ENCODE measurements around the gene FAM43B. TPM values are rescaled to one million over a fixed set of nuclear protein-coding genes. Genes with fewer than 3 reads are reported as not detected.

Gene FAM43B
- total RNA-seq, 1 donor from 2014 or later = 1.9 TPM

DNA sequence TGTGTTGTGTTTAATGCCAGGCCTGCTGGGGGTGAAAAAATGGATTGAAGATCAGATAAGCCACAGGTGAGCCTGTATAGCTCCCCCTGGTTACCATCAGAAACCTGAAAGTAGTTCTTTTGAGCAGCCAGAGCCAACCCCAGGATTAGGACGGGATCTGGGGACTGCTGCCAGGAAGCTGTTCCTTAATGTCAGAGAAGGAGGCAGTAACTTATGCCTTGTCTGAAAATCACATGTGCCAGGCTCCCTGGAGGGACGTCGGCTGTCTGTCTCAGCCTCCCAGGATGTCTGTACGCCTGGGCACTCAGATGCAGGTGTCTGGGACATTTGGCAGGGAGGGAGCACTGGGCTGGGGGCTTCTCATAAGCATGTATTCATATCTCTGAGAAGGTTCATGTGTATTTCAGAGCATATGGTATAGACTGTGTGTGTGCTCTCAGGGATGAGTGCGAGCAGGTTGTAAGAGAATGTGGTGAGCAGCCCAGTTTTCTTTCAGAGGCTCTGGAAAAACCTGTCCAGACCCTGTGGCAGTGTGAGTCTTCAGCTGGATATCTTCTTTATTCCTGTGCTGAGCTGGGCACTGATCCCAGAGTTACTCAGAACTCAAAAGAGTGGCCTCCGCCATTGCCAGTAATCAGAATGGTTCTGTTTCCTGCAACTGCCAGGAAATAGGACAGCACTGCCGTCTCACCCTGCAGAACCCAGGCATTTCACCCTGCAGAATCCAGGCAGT, 2.8 kb downstream of the FAM43B start:
- intact Hi-C loops (cut with micrococcal nuclease) = no loop called here
- Histone ChIP-seq H3K9me3 (replicated peaks) (no peaks in the 10 kb centered on the region), H3K36me3 (no peaks in the 10 kb centered on the region), H3K27me3 (ENCODE audit: low read depth) (peaks cover 49% of the 10 kb centered on the region), H3K4me3 (no peak overlapping the region), H3K4me1 (peaks cover 57% of the 10 kb centered on the region), H3K27ac (replicated peaks) (peak overlapping the region; percentile 43)
- TF ChIP-seq, protein P1, sequence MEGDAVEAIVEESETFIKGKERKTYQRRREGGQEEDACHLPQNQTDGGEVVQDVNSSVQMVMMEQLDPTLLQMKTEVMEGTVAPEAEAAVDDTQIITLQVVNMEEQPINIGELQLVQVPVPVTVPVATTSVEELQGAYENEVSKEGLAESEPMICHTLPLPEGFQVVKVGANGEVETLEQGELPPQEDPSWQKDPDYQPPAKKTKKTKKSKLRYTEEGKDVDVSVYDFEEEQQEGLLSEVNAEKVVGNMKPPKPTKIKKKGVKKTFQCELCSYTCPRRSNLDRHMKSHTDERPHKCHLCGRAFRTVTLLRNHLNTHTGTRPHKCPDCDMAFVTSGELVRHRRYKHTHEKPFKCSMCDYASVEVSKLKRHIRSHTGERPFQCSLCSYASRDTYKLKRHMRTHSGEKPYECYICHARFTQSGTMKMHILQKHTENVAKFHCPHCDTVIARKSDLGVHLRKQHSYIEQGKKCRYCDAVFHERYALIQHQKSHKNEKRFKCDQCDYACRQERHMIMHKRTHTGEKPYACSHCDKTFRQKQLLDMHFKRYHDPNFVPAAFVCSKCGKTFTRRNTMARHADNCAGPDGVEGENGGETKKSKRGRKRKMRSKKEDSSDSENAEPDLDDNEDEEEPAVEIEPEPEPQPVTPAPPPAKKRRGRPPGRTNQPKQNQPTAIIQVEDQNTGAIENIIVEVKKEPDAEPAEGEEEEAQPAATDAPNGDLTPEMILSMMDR (IDR thresholded peaks at IDR 0.05; ENCODE audit: borderline replicate concordance) = no peak
- no peak for DNase-seq

GRCh38 chr1:20555758-20556120, 3.4 kb downstream of the FAM43B start:
- Histone ChIP-seq H3K27ac (replicated peaks) (peak overlapping the region; percentile 43), H3K9me3 (replicated peaks) (no peaks in the 10 kb centered on the region), H3K4me1 (peaks cover 57% of the 10 kb centered on the region), H3K27me3 (ENCODE audit: low read depth) (peaks cover 44% of the 10 kb centered on the region), H3K36me3 (no peaks in the 10 kb centered on the region), H3K4me3 (no peak overlapping the region)
- TF ChIP-seq, protein P1 (IDR thresholded peaks at IDR 0.05; ENCODE audit: borderline replicate concordance) = no peak
- intact Hi-C loops (cut with micrococcal nuclease) = no loop called here
- no peak for DNase-seq

- Histone ChIP-seq H3K4me1 (peaks cover 34% of the 10 kb centered on the region), H3K4me3 (no peak overlapping the region), H3K36me3 (no peaks in the 10 kb centered on the region), H3K27me3 (ENCODE audit: low read depth) (peaks cover 25% of the 10 kb centered on the region), H3K27ac (replicated peaks) (no peak overlapping the region), H3K9me3 (replicated peaks) (no peaks in the 10 kb centered on the region)
- intact Hi-C loops (cut with micrococcal nuclease) = no loop called here
- TF ChIP-seq, protein P1 (IDR thresholded peaks at IDR 0.05; ENCODE audit: borderline replicate concordance) = no peak
- no peak for DNase-seq
Observed at GRCh38 chr1:20558191-20558590, 5.8 kb downstream of the FAM43B start.

- intact Hi-C loops (cut with micrococcal nuclease) = no loop called here
- no peak for DNase-seq
- H3K9me3 ChIP-seq (replicated peaks) = no peaks in the 10 kb centered on the region
Observed at GRCh38 chr1:20560966-20561365, 8.6 kb downstream of the FAM43B start.

DNA sequence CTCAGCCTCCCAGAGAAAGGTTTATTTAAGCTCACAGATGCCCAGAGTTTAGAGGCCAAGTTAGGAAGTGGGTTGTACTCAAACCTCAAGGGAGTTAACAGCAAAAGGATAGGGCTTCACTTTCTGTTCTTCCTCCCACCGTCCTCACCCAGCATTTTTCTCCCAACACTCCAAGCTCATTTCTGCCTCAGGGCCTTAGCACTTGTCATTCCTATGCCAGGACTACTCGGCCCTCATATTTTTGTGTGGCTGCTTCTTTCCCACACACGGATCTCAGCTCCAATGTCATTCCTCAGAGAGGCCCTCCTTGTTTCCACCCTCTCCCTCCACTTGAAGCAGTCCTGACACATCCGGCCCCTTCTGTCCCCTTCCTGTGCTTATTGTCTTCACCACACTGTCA, 12.9 kb downstream of the FAM43B start:
- Histone ChIP-seq H3K4me1 (no peaks in the 10 kb centered on the region), H3K9me3 (replicated peaks) (no peaks in the 10 kb centered on the region), H3K36me3 (no peaks in the 10 kb centered on the region), H3K4me3 (no peak overlapping the region), H3K27me3 (ENCODE audit: low read depth) (peaks cover 28% of the 10 kb centered on the region), H3K27ac (replicated peaks) (no peak overlapping the region)
- TF ChIP-seq, protein P1 (IDR thresholded peaks at IDR 0.05; ENCODE audit: borderline replicate concordance) = no peak
- no peak for DNase-seq
- intact Hi-C loops (cut with micrococcal nuclease) = no loop called here

More at GRCh38 chr1:20560966-20561365, 8.6 kb downstream of the FAM43B start:
- Histone ChIP-seq H3K27ac (replicated peaks) (no peak overlapping the region), H3K4me1 (peaks cover 8% of the 10 kb centered on the region), H3K4me3 (no peak overlapping the region), H3K27me3 (ENCODE audit: low read depth) (peaks cover 10% of the 10 kb centered on the region), H3K36me3 (no peaks in the 10 kb centered on the region)
- TF ChIP-seq, protein P1 (IDR thresholded peaks at IDR 0.05; ENCODE audit: borderline replicate concordance) = no peak
